Thyroid gland (tissue), 4 donors: ENCODE data around the gene ZFHX3. TPM values are rescaled to one million over a fixed set of nuclear protein-coding genes. Genes with fewer than 3 reads are reported as not detected.
A peak's percentile ranks its signal among the peaks of the same experiment; 100 is the strongest.

Source experiments
- DNase-seq, 2 donors: peaks; one replicate each; pipeline ENCODE4 v3.0.0-alpha.2; 2019
- H3K27ac ChIP-seq, 3 donors: fragments of 200-600 bp; sonication (generic); 1 replicate in 2 of 3; 2 replicates in 1 of 3; pipeline ENCODE4 v1.5.1; 2016 to 2019; ENCODE audit warnings: mild to moderate bottlenecking in 1 of 3, moderate library complexity in 1 of 3
- H3K27me3 ChIP-seq: fragments of 200-600 bp; sonication (generic); one replicate; pipeline ENCODE4 v1.5.1; 2019
- H3K36me3 ChIP-seq, 2 donors: fragments of 200-600 bp; sonication (generic); one replicate each; pipeline ENCODE4 v1.5.1; 2016 to 2019
- H3K4me1 ChIP-seq, 2 donors: fragments of 200-600 bp; sonication (generic); one replicate each; pipeline ENCODE4 v1.5.1; 2017 to 2019
- H3K4me3 ChIP-seq, 3 donors: fragments of 200-600 bp; sonication (generic); replicated peaks in 1 of 3; 1 replicate in 2 of 3; 2 replicates in 1 of 3; pipeline ENCODE4 v1.5.1; 2016; ENCODE audit warnings: mild to moderate bottlenecking in 1 of 3
- H3K9me3 ChIP-seq: fragments of 200-600 bp; sonication (generic); one replicate; pipeline ENCODE4 v1.5.1; 2017
- CTCF ChIP-seq, 6 experiments: fragments of 200-600 bp in 3 of 6; fragments of 450-650 bp in 3 of 6; sonication (generic) in 3 of 6; IDR thresholded peaks; one replicate each; pipeline ENCODE4 v1.5.1; 2016 to 2019; ENCODE audit warnings: antibody characterized with exemption in 6 of 6, mild to moderate bottlenecking in 2 of 6, inconsistent platforms in 1 of 6, moderate library complexity in 1 of 6
- POLR2A ChIP-seq, 2 donors: fragments of 450-650 bp; IDR thresholded peaks; one replicate each; pipeline ENCODE4 v1.6.1; 2017; ENCODE audit warnings: antibody characterized with exemption in 2 of 2, mild to moderate bottlenecking in 2 of 2, moderate library complexity in 1 of 2
- WGBS, 2 donors: methylation state at CpG; one replicate each; pipeline ENCODE4 v1.1.5; 2017; 5-methylcytosine and 5-hydroxymethylcytosine counted together
- intact Hi-C: fragments of 100-400 bp; cut with DNase I; formaldehyde crosslinking; loops from one replicate; pipeline ENCODE4 v1.15.1; 2023
- total RNA-seq, 4 donors: library from RNA; depleted of rRNA; stranded (reverse); fragments of >200 nt; gene quantifications; one replicate each; pipeline ENCODE4 v1.2.3, GENCODE V29; 2016

ZFHX3 gene
- total RNA-seq, 4 donors from 2014 or later: 27.4 to 92.9 (median 45.5) TPM

DNA sequence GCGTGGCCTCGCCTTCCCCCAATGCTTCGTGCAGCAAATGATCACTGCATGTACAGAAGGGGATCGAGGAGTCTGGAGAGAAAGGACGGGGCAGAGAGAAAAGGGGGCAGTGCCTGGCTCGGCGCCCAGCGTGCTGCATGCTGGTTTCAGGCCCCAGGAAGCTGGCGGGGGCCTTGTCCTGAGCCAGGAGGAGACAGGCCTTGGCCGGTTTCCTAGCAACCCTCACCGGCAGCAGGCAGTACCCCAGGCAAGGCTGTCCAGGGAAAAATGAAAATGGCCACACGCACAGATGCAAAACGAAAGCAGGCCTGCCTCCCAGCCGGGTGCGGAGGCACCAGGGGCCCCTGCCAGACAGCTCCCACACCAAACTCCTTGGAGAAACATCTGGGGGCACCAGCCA, 126.3 kb downstream of the ZFHX3 start:
- H3K4me3 ChIP-seq: no peak overlapping the region
- no peak for TF ChIP-seq POLR2A (IDR thresholded peaks at IDR 0.05)
- TF ChIP-seq CTCF (IDR thresholded peaks at IDR 0.05): no peak
- WGBS, 2 donors: 54 to 57% methylated on average over 11 to 14 of the region's 15 CpGs
- H3K4me1 ChIP-seq: peaks cover 10 to 19% of the 10 kb centered on the region in 2 donors
- DNase-seq: no peak
- H3K36me3 ChIP-seq: no peaks in the 10 kb centered on the region
- intact Hi-C loops: no loop called here
- H3K27me3 ChIP-seq: no peaks in the 10 kb centered on the region
- H3K27ac ChIP-seq: no peak overlapping the region
- H3K9me3 ChIP-seq: no peaks in the 10 kb centered on the region

- TF ChIP-seq POLR2A (IDR thresholded peaks at IDR 0.05) (no peak), CTCF (IDR thresholded peaks at IDR 0.05) (no peak)
- intact Hi-C loops: no loop called here
- peaks cover 7 to 19% of the 10 kb centered on the region in 2 donors for H3K4me1 ChIP-seq
- 87 to 90% methylated on average over 13 of the region's 13 CpGs for WGBS, 2 donors
- no peaks in the 10 kb centered on the region for H3K27me3 ChIP-seq
- no peak overlapping the region for H3K4me3 ChIP-seq
- no peaks in the 10 kb centered on the region for H3K36me3 ChIP-seq
- no peaks in the 10 kb centered on the region for H3K9me3 ChIP-seq
- DNase-seq: no peak
- H3K27ac ChIP-seq: no peak overlapping the region
Observed at GRCh38 chr16:72921106-72921505, 126.8 kb downstream of the ZFHX3 start.

DNA sequence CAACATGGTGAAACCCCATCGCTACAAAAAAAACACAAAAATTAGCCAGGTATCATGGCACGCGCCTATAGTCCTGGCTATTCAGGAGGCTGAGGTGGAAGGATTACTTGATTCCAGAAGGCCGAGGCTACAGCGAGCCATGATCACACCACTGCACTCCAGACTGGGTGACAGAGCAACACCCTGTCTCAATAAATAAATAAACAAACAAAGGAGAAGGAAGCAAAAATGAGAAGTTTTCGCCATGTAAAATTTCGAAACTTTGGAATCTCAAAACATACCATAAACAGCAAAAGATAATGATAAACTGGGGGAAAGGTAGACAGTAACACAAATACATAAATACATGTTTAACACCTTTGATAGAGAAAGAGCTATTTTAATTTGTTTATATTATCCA, 130.9 kb downstream of the ZFHX3 start:
- DNase-seq: no peak
- Histone ChIP-seq H3K9me3 (no peaks in the 10 kb centered on the region), H3K27me3 (no peaks in the 10 kb centered on the region), H3K4me1 (peaks cover 23 to 36% of the 10 kb centered on the region in 2 donors), H3K4me3 (no peak overlapping the region), H3K36me3 (no peaks in the 10 kb centered on the region), H3K27ac (no peak overlapping the region)
- intact Hi-C loops: no loop called here
- no peak for TF ChIP-seq POLR2A (IDR thresholded peaks at IDR 0.05)
- no peak for TF ChIP-seq CTCF (IDR thresholded peaks at IDR 0.05)
- WGBS, 2 donors: 96 to 99% methylated on average over 7 of the region's 7 CpGs

GRCh38 chr16:72915331-72915730, 132.6 kb downstream of the ZFHX3 start:
- intact Hi-C loops: no loop called here
- Histone ChIP-seq H3K4me3 (no peak overlapping the region), H3K27ac (peak overlapping the region in 2 of 3 donors; percentile 7 to 20), H3K36me3 (no peaks in the 10 kb centered on the region), H3K4me1 (peaks cover 23 to 27% of the 10 kb centered on the region in 2 donors), H3K9me3 (no peaks in the 10 kb centered on the region), H3K27me3 (no peaks in the 10 kb centered on the region)
- 83 to 84% methylated on average over 10 of the region's 10 CpGs for WGBS, 2 donors
- no peak for DNase-seq
- TF ChIP-seq POLR2A (IDR thresholded peaks at IDR 0.05): no peak
- TF ChIP-seq CTCF (IDR thresholded peaks at IDR 0.05): no peak

DNA sequence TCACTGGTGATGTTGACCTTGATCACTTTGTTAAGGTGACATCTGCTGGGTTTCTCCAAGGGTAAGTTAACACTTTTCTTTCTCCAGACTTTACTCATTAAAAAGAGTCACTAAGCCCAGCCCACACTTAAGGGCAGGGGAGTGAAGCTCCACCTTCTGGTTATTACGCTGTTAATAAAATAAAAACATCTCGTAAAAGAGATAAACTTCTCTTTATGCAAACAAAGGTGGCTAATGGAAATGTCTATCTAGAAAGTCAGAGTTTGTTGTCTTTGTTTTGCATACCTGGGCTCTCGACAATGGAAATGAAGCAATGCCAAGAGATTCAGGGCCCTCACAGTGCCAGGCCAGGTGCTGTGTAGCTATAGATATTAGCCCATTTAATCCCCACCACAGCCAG, 134.4 kb downstream of the ZFHX3 start:
- intact Hi-C loops: no loop called here
- no peak for TF ChIP-seq POLR2A (IDR thresholded peaks at IDR 0.05)
- no peak for TF ChIP-seq CTCF (IDR thresholded peaks at IDR 0.05)
- 62 to 66% methylated on average over 3 of the region's 3 CpGs for WGBS, 2 donors
- Histone ChIP-seq H3K27me3 (no peaks in the 10 kb centered on the region), H3K36me3 (no peaks in the 10 kb centered on the region), H3K4me1 (peaks cover 23 to 27% of the 10 kb centered on the region in 2 donors), H3K27ac (peak overlapping the region in 2 of 3 donors; percentile 7 to 20), H3K4me3 (no peak overlapping the region), H3K9me3 (no peaks in the 10 kb centered on the region)
- no peak for DNase-seq
